IMR-90 (cell line): ENCODE results near the gene PRUNE2.

ENCODE experiments used
- BHLHE40 ChIP-seq: fragments of 150-350 bp; IDR thresholded peaks from 2 replicates; pipeline ENCODE4 v1.6.1; 2016; ENCODE audit warnings: mild to moderate bottlenecking, low read depth, low read length
- CHD1 ChIP-seq: IDR thresholded peaks from 2 replicates; pipeline ENCODE4 v1.6.1; 2012; ENCODE audit warnings: low read depth, low read length, improper control_type of control experiment
- CTCF ChIP-seq: conservative IDR thresholded peaks from 2 replicates; pipeline ENCODE4 v1.5.1; 2012; ENCODE audit warnings: mild to moderate bottlenecking, low read depth, low read length, improper control_type of control experiment
- ELK1 ChIP-seq: fragments of 150-350 bp; IDR thresholded peaks from 2 replicates; pipeline ENCODE4 v1.6.1; 2016; ENCODE audit warnings: low read depth, mild to moderate bottlenecking, low read length, moderate library complexity, borderline replicate concordance
- MXI1 ChIP-seq: IDR thresholded peaks from 2 replicates; pipeline ENCODE4 v1.6.1; 2012; ENCODE audit warnings: low read depth, mild to moderate bottlenecking, low read length, moderate library complexity, borderline replicate concordance
- NFE2L2 ChIP-seq: fragments of 150-350 bp; IDR thresholded peaks from 2 replicates; pipeline ENCODE4 v1.6.1; 2016; ENCODE audit warnings: low read depth, mild to moderate bottlenecking, low read length
- POLR2A ChIP-seq: IDR thresholded peaks from 2 replicates; pipeline ENCODE4 v1.6.1; 2012; ENCODE audit warnings: mild to moderate bottlenecking, low read depth, low read length
- RAD21 ChIP-seq: IDR thresholded peaks from 2 replicates; pipeline ENCODE4 v1.6.1; 2012; ENCODE audit warnings: low read length, improper control_type of control experiment
- RCOR1 ChIP-seq: IDR thresholded peaks from 2 replicates; pipeline ENCODE4 v1.6.1; 2012; ENCODE audit warnings: mild to moderate bottlenecking, low read length, improper control_type of control experiment; ENCODE audit not compliant: insufficient replicate concordance

- TF ChIP-seq CTCF: no peak
- TF ChIP-seq POLR2A: no peak
- no peak for TF ChIP-seq BHLHE40
- no peak for TF ChIP-seq CHD1
- TF ChIP-seq RAD21: no peak
- no peak for TF ChIP-seq RCOR1
- TF ChIP-seq NFE2L2: no peak
- no peak for TF ChIP-seq MXI1
- no peak for TF ChIP-seq ELK1
These were observed 300.5 kb downstream of the PRUNE2 start for GRCh38 chr9:76605321-76605900.
